NCI-H2107 treated with DMSO at 0.1 percent for 48 hours (cell line): Measurements from ENCODE around the gene FILIP1L.

Experiments
- DNase-seq: peaks from one replicate; lab custom pipeline; 2025; ENCODE audit not compliant: unreplicated experiment; lab: John Stamatoyannopoulos, UW

Gene FILIP1L

DNA sequence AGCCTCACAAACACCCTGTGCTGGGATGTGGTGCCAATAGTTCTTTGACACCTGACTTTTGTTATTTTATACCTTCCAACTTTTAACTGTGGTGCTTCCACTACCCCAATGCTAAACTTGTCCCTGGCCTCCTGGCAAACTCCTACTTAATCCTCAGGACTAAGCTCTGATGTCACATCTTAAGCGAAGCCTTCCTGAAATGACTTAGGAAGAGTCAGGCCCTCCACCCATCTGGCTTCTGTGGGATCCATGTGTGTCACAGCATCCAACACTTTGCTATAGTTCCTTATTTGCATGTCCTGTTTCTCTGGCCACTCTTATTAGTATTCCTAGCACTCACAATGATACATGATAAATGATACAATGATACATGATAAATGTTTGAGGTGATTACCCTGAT, 133.2 kb downstream of the FILIP1L start:
- DNase-seq = no peak

DNA sequence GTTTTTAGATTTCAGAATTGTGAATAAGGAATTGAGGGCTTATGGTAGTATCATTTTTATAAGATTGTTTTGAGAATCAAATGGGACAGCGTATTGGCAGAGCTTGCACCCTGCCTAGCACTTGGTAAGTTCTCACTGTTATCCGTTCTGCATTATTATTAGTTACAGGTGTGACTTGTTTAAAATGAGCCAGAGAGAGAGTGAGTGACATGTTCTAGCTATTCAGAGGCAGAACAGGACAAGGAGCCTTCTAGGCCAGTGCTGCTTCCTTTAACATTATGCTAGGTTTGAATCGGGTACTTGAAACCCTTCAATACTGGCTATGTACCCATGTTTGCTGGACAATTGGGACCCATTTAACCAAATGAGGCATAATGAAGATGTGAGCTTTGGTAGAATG, 133.7 kb downstream of the FILIP1L start:
- DNase-seq = no peak

DNA sequence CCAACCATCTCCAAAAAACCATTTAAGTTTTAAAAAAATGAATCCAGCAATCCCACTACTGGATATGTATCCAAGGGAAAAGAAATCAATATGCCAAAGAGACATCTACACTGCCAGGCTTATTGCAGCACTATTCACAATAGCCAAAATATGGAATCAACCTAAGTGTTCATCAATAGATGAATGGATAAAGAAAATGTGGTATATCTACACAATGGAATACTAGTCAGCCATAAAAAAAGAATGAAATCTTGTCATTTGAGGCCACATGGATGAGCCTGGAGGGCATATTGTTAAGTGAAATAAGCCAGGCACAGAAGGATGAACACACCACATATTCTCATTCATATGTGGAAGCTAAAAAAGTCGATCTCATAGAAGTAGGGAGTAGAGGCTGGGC, 136.1 kb downstream of the FILIP1L start:
- DNase-seq = no peak

DNA sequence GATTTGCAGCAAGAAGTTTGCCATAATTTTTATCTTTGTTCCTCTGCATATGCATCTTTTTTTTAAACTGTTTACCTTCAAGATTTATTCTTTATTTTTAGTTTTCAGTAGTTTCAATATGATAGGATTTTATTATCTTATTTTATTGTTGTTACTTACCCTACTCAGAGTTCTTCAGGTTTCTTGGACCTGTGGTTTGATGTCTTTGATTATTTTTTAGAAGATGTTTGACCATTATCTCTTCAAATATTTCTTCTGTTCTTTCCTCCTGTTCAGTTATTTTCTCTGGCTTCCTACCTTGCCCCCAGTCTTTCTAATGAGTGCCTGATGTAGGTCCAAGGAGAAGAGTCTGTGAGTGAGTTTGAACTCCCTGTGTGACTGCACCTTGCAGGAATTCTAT, 137.7 kb downstream of the FILIP1L start:
- no peak for DNase-seq

DNA sequence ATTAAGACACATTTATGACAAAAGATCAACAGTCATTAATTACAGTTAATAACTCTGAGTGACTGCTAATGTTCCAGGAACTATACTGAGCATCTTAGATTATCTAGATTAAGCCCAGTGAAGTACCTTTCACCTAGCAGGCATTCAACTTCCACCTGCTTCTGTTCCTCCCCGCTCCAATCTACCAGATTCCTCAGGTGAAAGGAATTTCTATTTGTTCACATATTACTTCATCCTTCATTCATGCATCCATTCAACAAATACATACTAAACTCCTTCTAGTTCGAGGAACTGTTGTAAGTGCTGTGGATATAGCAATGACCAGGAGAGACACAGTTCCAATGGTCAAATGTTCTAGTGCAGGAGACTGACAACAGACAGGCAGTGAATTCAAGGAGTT, 139.3 kb downstream of the FILIP1L start:
- no peak for DNase-seq

DNA sequence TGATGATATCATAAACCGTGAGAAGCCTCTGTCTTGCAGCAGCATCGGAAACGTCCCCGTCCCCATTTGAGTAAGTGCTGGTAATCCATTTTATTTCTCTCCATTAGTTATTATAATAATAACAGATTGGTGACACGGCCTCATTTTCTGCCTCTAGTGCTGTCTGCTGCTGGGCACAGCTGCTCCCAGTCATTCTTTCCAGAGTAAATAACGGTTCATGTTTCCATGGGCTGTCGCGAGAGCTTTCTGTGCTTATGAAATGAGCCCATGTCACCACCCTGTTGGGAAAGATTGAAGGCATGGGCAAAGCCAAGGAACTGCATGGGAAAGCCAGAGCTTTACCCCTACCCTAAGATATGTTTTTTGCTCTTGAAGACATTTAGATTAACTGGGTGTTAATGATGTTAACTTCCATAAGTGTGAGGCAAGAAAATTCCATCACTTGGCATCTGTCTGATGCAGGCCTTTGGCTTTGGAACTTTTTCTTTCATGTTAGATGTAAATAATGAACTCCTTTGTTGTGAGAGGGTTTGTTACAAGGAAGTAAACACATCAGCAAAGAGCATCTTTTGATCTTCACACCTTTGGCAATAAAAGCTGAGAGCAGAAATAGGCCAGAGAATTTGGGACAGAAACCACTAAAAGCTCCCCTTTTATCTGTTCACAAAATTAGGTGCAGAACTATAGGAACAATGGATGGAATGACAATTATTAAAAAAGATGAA, 141.8 kb downstream of the FILIP1L start:
- DNase-seq = peak; percentile 24

DNA sequence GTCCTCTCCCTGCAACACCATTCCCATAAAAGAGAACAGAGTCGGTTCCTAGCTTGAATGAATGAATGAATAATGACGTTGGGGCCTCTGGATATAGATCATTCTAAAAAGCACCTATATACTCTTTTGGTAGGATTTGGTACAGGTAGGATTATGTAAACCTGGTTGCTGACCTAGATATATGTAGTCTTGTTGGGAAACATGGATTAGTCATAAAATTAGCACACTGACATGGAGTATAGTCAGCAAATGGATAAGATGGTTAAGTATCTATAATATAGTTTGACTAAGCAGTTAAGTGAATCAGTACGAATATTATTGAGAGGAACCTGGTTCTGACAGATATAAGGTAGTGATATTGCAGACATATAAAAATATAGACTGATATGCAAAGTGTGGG, 142.5 kb downstream of the FILIP1L start:
- DNase-seq = no peak

DNA sequence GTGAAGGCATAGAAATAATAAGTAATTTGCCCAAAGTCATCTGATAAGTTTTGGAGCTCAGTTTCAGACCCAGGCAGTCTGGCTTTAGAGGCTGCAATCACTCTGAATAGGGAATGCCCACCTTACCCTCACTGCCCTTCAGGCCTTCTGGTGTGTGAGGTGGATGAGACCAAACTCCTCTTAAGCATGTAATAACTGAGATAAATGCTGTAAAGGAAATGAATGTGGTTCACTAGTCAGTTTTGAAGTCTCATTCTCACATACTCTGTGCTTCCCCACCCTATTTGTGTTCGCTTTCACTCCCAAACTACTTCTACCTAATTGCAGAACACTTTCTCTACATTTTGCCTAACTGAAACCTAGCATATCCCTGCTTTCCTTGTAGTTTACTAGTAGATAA, 144.1 kb downstream of the FILIP1L start:
- DNase-seq = no peak

DNA sequence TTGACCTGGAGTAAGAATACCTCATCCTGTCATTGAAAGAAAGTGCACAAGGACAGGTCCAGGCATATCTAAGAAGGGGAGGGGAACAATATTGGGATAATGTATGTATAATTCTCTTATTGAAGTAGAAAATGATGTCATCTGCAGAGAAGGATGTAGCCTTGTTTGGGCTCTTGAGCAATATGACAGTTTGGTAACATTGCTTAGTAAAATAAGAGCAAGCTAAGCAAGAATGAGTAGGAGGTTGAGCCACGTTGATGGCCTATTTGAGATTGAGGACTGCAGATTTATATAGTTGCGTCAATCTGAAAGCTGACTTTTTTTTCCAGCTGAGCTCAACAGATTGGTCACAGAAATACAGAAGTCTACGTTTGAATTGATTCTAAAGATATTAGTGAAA, 145.2 kb downstream of the FILIP1L start:
- DNase-seq = no peak

DNA sequence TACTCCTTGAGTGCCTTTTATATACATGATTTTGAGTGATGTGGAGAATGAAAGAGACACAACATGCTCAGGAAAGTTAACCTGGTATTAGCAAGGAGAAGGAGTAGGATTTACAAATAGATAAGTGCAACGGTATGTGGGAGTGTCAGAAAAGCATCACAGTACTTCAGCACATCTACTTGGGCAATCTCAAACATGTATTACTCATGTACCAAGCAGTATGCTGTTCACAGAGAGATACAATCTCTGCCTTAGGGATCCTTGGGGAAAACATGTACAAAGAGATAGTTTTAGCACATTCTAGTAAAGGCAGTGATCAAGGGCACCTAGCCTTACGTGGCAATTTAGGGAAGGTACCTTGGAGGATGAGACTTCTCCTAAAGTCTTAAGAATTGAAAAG, 146.5 kb downstream of the FILIP1L start:
- no peak for DNase-seq

DNA sequence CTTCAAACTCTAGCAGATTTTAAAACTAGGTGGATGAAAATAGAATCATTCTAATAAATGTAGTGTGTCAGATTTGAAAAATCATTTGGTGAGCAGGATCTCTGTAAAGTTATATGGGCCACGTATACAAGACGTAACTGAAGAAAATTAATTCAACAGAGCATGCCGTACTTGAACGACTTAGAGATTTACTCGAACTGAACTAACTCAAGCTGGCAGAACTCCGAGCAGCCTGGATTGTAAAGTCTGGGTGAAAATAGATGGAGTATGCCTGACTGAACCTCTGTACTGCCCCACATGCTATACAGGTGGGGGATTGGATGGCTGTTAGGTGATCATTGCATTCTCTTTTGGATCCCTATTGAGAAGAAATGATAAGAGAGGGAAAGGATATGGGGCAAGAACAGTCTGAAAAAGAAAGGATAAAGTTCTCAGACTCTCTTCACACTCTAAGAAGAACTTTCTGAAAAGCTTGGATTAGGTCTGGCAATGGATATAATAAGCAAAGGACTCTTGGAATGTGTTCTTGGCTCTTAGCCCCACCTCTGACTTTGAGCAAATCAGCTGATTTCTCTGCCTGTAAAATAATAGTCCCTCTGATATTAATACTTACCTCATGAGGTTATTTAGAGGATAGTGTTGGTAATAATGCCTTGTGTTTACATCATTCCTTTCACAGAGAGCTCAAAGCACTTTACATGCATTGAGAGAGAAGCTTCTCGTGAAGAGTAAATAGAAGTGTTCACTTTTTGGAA, 147.5 kb downstream of the FILIP1L start:
- no peak for DNase-seq

DNA sequence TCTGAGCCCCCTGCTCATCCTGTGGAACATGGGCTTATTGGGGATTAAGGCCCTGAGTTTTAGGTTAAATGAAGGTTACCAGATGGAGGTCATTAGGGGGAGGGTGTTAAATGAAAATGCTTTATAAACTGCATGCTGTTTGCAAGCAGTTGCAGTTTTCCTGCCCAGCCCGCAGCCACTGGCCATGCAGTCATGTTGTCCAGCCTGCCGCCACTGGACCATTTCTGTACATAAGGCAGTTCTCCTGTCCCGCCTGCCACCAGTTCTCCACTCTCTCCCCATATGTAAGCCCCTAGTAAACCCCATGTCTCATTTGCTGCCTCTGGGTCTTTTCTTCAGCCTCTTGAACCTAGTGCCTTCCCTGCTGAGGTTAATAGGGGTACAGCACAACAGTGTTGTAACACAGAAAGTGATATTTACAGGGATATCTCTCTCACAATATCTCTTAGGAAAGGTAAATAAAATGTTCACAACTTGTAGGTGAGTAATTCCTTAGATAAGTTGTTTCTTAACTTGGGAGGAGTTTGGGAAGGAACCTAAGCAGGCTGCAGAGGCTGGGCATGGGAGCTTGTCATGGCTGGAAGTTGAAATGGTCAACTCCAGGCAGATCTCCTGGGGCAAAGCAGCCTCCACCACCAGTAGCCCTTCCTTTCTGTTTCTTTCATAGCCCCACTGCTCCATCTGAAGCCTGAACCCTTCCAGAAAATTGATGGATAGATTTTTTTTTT, 148.5 kb downstream of the FILIP1L start:
- no peak for DNase-seq

DNA sequence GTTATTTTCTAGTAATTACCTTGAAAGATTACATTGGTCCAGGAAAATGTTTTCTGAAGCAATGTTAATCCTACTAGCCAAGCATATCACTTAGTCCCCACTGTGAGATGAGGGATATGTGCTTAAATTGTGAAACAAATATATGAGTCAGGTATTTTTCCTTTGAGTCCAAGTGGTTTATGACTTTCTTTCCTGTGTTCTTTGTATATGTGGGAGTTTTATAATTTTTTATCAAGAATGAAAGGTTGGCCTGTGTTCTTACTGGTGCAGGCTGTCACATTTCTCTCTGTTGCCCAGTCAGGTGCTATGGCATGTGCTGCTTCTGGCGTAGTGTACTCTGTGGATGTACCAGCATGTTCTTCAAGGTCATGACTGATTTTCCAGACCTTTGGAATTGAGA, 149.2 kb downstream of the FILIP1L start:
- DNase-seq = no peak

DNA sequence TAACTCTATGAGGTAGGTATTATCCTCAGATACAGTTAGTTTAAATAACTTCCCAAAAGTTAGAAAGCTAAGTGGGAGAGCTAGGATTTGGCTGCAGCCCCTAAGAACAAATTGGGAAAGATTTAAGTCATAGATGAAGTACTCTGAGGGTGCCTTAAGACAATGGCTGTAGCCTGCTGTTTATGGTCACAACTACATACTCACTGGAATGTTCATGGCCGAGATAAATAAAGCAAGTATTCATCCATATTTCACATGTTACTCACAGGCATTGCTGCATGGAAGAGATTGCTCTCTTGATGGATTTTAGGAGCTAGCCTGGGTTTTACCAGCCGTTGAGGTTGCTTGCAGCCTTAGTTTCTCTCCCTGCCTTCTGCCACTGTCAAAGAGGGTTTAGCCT, 151.6 kb downstream of the FILIP1L start:
- DNase-seq = no peak

DNA sequence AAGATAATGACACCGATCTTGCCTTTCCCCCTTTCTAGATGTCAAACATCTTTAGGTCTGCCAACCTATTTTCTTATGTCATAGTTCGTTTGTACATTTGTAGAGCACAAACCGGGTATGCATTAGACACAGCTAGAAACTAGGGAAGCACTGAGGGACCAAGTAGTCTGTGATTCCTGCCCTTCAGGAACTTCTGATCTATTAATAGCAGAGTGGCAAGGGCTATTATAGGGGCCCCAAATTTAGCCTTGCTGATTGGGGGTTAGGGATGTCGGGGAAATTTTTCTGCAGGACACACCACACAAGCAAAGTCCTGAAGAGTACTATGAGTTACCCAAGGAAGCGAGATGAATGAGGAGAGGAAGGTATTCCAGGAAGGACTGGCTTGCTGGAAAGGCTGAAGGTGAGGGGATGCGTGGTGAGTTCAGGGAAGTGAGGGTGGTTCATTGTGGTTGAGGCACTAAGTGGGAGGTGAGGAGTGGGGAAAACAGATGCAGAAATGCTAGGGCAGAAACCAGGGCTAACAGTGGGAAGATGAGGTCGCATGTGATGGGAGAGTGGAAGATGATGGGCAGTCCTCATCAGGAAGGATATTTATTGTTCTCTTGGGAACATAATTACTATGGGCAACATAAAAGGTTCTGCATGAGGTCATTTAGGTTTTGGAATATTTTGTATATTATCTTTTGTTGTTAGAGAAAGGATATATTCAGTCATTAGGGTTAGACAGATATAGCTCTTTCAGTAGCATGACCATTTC, 152.4 kb downstream of the FILIP1L start:
- no peak for DNase-seq

DNA sequence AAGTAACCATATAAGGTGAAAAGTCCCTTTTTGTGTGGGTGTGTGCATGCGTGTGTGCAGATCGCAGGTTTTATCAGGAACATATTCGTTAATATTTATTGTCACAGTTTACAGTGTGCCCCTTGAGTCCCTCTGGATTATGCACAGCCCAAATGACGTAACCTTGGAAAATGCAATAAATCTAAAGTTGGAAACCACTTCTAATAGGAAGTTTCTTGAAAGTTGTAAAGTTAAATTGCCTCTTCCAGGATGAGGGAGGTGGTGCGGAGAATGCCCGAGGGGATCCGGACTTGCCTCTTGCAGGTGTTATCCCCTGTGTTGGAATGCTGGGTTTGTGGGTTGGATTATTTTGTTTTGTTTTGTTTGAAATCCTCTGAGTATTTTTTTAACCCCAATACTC, 153.4 kb downstream of the FILIP1L start:
- DNase-seq = no peak

DNA sequence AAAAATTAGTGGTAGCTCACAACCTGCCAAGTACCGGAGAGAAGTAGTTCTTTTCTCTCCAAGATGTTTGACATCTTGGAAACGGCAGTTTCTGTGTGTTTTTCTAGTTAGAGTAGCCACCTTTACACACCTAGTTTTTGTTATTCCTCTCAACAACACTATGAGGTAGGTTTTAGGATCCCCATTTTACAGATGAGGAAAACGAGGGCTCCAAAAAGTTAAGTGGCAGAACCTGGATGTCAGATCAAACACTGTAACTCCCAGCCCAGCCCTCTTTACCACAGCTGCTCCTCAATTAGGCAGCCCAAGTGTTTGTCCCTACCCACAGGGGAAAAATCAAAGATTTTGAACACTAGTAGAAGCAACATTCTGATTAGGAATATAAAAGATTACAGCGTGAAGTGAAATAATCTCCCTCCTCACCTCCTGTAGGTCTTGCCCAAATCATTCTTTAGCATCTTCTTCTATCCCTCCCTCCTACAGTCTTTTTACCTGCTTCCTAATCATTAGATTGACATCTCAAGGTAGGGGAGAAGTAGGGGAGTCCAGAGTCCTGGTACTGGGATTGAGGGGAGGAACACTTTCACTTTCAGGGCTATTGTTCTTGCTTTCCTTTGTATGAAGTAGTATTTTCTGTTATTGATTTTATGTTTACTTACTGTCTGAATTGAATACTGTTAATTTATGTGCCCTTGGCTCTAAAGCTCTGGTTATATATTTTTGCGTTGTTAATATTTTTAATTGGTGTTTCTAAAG, 154.0 kb downstream of the FILIP1L start:
- no peak for DNase-seq

DNA sequence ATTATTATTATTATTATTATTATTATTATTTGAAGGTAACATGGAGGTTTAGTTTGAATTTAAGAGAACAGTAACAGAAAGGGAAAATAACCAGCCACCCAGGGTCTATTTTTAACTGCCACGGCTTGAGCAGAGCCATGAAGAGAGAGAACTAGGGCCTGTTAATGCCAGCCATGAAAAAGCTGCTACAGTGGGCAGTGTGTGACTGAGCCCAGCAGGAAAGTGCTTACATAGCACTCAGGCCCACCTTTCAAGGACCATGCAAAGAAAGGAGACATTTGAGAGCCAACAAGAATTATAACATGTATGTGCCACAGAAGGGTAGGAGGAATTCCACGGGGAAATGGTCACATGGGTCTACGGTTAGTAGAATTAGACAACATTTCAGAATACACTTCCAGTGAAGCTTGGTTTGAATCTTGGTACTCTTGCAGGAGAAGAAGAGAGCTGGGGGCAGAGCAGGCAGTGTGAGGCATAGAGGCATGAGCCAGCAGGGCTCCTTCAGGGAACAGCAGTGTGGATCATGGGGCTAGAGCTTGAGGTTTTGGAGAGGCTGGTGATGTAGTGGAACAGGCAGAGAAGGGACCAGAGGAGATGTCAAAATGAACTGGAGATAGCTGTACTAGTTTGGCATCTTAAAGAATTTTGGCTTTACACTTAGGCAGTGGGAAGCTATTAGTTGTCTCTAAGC, 155.9 kb downstream of the FILIP1L start:
- no peak for DNase-seq

DNA sequence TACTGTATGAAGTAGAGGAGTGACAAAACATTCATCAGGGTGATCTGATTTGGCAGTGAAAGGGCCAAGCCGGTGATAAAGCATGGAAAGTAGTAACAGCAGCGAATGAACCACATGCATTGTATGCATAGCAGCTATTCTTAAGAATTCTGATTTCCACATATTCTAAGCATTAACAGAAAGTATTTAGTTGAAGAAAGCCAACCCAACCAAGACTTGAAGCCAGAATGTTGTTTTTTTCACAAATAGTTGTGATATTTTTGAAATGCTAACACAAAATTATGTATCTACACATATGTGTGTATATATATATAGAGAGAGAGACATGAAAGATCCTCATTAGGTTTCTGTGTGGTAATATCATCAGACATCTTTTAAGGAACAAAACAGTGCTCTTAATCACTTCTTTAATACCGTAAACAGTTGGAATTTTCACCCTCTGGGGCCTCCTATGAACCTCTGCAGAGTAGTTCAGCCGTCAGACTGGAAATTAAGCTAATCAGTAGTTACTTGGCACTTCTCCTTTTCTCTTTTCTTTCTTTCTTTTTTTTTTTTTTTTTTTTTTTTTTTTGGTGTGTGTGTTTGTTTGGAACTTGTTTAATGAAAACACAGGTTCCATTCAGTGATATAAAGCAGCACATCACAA, 157.0 kb downstream of the FILIP1L start:
- DNase-seq = no peak
